Inferior parietal cortex (tissue), 1 donor: Measurements from ENCODE around the gene RHCE.
"Not testable (repeated sequence)": the region's sequence is repeated elsewhere in the genome, so short reads cannot be mapped to it uniquely, and the experiment has no call there.

Experiments used
- DNase-seq: peaks from one replicate; pipeline ENCODE4 v3.0.0-alpha.2; 2016; ENCODE audit errors: extremely low spot score

The RHCE gene

DNA sequence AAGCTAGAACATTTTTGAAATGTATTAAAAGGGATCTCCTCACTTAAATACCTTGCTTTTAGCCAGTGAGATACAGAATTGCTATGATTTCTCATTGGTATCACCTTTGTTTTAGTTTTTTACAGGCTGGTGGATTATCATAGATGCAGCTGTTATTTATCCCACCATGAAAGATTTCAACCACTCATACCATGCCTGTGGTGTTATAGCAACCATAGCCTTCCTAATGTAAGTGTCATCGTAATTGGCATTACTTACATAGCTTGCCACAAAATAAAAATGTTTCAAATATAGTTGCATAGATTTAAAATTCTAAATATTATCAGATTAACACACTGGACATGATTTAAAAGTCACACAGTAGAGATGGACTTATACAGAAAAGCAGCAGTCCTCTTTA, 77.8 kb downstream of the RHCE start:
- no peak for DNase-seq

DNA sequence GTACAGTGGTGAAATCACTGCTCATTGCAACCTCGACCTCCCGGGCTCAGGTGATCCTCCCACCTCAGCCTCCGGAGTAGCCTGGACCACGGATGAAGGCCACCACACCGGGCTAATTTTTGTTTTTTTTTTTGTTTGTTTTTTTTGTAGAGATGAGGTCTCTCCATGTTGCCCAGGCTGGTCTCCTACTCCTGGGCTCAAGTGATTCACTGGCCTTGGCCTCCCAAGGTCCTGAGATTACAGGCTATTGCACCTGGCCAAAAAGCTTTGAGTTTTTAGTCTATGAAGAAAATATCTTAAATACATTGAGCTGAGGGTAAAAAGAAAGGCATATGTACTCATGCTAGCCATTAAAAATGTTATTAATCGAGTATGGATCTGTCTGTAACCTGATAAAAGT, 78.9 kb downstream of the RHCE start:
- DNase-seq: no peak

GRCh38 chr1:25338986-25339385, 81.6 kb downstream of the RHCE start:
- no peak for DNase-seq

GRCh38 chr1:25338188-25338981, 82.2 kb downstream of the RHCE start, which contains the start of gene TMEM50A:
TMEM50A (plus strand) TSS chr1:25338334; CDS start chr1:25340487, 2,153 bp downstream.
- peak; percentile 83 for DNase-seq

- not testable (repeated sequence) for DNase-seq
These were observed 83.0 kb downstream of the RHCE start for GRCh38 chr1:25337483-25338187.

GRCh38 chr1:25336922-25337354, 83.7 kb downstream of the RHCE start:
- not testable (repeated sequence) for DNase-seq

- not testable (repeated sequence) for DNase-seq
These were observed 90.7 kb downstream of the RHCE start for GRCh38 chr1:25329950-25330349.

DNA sequence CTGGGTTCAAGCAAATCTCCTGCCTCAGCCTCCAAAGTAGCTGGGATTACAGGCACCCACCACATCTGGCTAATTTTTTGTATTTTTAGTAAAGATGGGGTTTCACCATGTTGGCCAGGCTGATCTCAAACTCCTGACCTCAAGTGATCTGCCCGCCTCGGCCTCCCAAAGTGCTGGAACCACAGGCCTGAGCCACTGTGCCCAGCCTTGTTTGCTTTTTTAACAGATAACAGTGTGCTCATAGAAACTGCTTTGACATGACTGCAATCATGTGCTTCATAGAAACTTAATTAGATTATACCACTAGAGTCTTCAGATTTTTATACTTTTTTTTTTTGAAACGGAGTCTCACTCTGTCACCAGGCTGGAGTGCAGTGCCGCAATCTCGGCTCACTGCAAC, 91.3 kb downstream of the RHCE start:
- not testable (repeated sequence) for DNase-seq

GRCh38 chr1:25328791-25329185, 91.8 kb downstream of the RHCE start:
- not testable (repeated sequence) for DNase-seq

DNA sequence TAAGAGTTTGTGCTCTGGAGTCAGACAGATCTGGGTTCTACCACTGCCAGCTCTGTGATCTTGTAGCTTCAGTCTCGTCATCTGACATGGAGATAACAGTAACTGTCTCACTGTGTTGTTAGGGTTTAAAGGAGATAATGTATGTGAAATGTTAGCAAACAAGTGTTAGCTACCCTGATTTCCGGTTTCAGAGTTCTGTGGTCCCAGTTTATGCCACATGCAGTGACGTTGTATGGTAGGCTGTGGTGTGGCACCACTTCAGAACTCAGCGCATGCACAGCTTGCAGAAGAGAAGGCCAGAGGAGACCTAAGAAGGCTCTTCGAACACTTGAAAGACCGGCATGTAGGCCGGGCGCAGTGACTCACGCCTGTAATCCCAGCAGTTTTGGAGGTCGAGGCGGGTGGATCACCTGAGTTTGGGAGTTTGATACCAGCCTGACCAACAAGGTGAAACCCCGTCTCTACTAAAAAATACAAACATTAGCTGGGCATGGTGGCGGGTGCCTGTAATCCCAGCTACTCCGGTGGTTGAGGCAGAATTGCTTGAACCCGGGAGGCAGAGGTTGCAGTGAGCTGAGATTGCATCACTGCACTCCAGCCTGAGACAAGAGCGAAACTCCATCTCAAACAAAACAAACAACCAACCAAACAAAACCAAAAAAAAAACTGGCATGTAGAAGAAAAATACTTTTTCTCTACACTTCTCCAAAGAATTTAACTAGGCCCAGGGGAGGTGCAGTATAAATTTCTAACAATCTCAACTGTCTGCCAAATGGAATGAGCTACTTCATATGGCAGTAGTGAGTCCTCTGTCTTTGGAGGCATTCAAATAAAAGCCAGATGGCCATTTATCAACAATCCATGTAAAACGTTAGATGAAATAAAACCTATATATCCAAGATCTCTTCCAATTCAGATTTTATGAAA, 92.5 kb downstream of the RHCE start:
- not testable (repeated sequence) for DNase-seq

- DNase-seq: not testable (repeated sequence)
These were observed 96.2 kb downstream of the RHCE start for GRCh38 chr1:25324407-25324806.

DNA sequence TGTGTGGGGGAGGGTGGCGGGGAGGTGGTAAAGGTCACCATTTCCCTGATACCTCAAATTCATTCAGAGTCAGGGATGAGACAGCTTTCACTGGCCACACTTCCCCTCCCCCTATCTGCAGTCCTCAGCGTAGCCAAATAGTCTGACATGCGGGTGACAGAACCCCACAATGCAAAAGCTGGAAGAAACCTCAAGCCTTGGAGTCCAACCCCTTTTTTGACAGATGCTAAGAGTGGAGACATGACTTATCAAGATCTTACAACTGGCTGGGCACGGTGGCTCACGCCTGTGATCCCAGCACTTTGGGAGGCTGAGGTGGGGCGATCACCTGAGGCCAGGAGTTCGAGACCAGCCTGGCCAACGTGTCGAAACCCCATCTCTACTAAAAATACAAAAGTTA, 98.5 kb downstream of the RHCE start:
- DNase-seq: not testable (repeated sequence)

- not testable (repeated sequence) for DNase-seq
These were observed 100.2 kb downstream of the RHCE start for GRCh38 chr1:25320314-25320938.

- not testable (repeated sequence) for DNase-seq
These were observed 107.7 kb downstream of the RHCE start for GRCh38 chr1:25312806-25313470.
